ENCODE results near the gene HSDL1.
A peak's percentile ranks its signal among the peaks of the same experiment; 100 is the strongest.

Gene HSDL1

GRCh38 chr16:84144859-84145639, at the start of gene HSDL1, which contains the start of gene DNAAF1:
Gene HSDL1, minus strand, starts transcription at chr16:84145177. Its CDS starts 13,856 bp downstream, at chr16:84131321.
Gene DNAAF1, plus strand, starts transcription at chr16:84145308. Its CDS starts 133 bp downstream, at chr16:84145441.
- DNase-seq (ENCODE audit: low read depth): no peak

GRCh38 chr16:84194018-84194417, 49.0 kb upstream of the HSDL1 start:
- DNase-seq (ENCODE audit: low read depth): no peak

- no peak for DNase-seq (ENCODE audit: low read depth)
Observed at GRCh38 chr16:84193480-84193879, 48.5 kb upstream of the HSDL1 start.

GRCh38 chr16:84191466-84191865, 46.5 kb upstream of the HSDL1 start:
- DNase-seq (ENCODE audit: low read depth): no peak

- DNase-seq (ENCODE audit: low read depth): no peak
Observed at GRCh38 chr16:84190731-84191388, 45.9 kb upstream of the HSDL1 start, which contains the start of gene ADAD2. Gene ADAD2, plus strand, starts transcription at chr16:84191157. Its CDS starts 74 bp downstream, at chr16:84191231.

- peak; percentile 38 for DNase-seq (ENCODE audit: low read depth)
Observed at GRCh38 chr16:84186685-84187437, 41.9 kb upstream of the HSDL1 start, which contains the start of gene TAF1C. Gene TAF1C, minus strand, starts transcription at chr16:84187057. Its CDS starts 2,069 bp downstream, at chr16:84184988.

- no peak for DNase-seq (ENCODE audit: low read depth)
Observed at GRCh38 chr16:84184775-84185174, 39.8 kb upstream of the HSDL1 start.

GRCh38 chr16:84183911-84184591, 39.1 kb upstream of the HSDL1 start:
- no peak for DNase-seq (ENCODE audit: low read depth)

- DNase-seq (ENCODE audit: low read depth): no peak
Observed at GRCh38 chr16:84183572-84183875, 38.5 kb upstream of the HSDL1 start.

- DNase-seq (ENCODE audit: low read depth): no peak
Observed at GRCh38 chr16:84182680-84183571, 37.9 kb upstream of the HSDL1 start.

GRCh38 chr16:84182104-84182503, 37.1 kb upstream of the HSDL1 start:
- DNase-seq (ENCODE audit: low read depth): no peak

- no peak for DNase-seq (ENCODE audit: low read depth)
Observed at GRCh38 chr16:84181144-84181915, 36.4 kb upstream of the HSDL1 start.

GRCh38 chr16:84180519-84181140, 35.7 kb upstream of the HSDL1 start:
- no peak for DNase-seq (ENCODE audit: low read depth)

- no peak for DNase-seq (ENCODE audit: low read depth)
Observed at GRCh38 chr16:84179612-84180320, 34.8 kb upstream of the HSDL1 start.

GRCh38 chr16:84178892-84179611, 34.1 kb upstream of the HSDL1 start:
- DNase-seq (ENCODE audit: low read depth): no peak

- no peak for DNase-seq (ENCODE audit: low read depth)
Observed at GRCh38 chr16:84178146-84178765, 33.3 kb upstream of the HSDL1 start.

GRCh38 chr16:84177741-84178073, 32.7 kb upstream of the HSDL1 start:
- DNase-seq (ENCODE audit: low read depth): no peak

Measured in GM04503 (cell line).